HepG2 (cell line): Measurements from ENCODE around the gene USF1. TPM values are rescaled to one million over a fixed set of nuclear protein-coding genes. Genes with fewer than 3 reads are reported as not detected.

ENCODE experiments used
- CBX5 ChIP-seq: sonication (generic); formaldehyde crosslinking; IDR thresholded peaks from 2 replicates; pipeline ENCODE4 v1.4.0; 2020; ENCODE audit warnings: missing genetic modification reagents, borderline replicate concordance
- GRHL1 ChIP-seq: sonication (generic); formaldehyde crosslinking; conservative IDR thresholded peaks from 2 replicates; pipeline ENCODE4 v1.8.0; 2022; ENCODE audit warnings: missing genetic modification reagents
- HHEX ChIP-seq: IDR thresholded peaks from 2 replicates; pipeline ENCODE4 v1.6.1; 2016; ENCODE audit warnings: control low read depth
- KDM4B ChIP-seq: sonication (generic); formaldehyde crosslinking; IDR thresholded peaks from 2 replicates; pipeline ENCODE4 v1.4.0; 2020; ENCODE audit warnings: missing genetic modification reagents
- NFIB ChIP-seq: sonication (generic); formaldehyde crosslinking; IDR thresholded peaks from 2 replicates; pipeline ENCODE4 v1.9.0; 2021; ENCODE audit warnings: missing genetic modification reagents, mild to moderate bottlenecking, borderline replicate concordance
- REL ChIP-seq: sonication (generic); formaldehyde crosslinking; conservative IDR thresholded peaks from 2 replicates; pipeline ENCODE4 v1.8.0; 2022; ENCODE audit warnings: mild to moderate bottlenecking, missing genetic modification reagents, moderate library complexity
- RNF2 ChIP-seq: fragments of 450-650 bp; conservative IDR thresholded peaks from 2 replicates; pipeline ENCODE4 v1.6.1; 2016; ENCODE audit warnings: low read depth
- SMAD9 ChIP-seq: sonication (generic); formaldehyde crosslinking; IDR thresholded peaks from 2 replicates; pipeline ENCODE4 v1.5.1; 2020; ENCODE audit warnings: mild to moderate bottlenecking, missing genetic modification reagents
- SMARCE1 ChIP-seq: fragments of 450-650 bp; IDR thresholded peaks from 2 replicates; pipeline ENCODE4 v1.6.1; 2017; ENCODE audit warnings: borderline replicate concordance
- TCF7 ChIP-seq: sonication (generic); IDR thresholded peaks from 2 replicates; pipeline ENCODE4 v1.6.1; 2016; ENCODE audit warnings: antibody characterized with exemption, low read depth
- UBTF ChIP-seq: sonication (generic); formaldehyde crosslinking; IDR thresholded peaks from 2 replicates; pipeline ENCODE4 v1.4.0; 2020; ENCODE audit warnings: mild to moderate bottlenecking, missing genetic modification reagents
- ZNF142 ChIP-seq: sonication (generic); formaldehyde crosslinking; IDR thresholded peaks from 2 replicates; pipeline ENCODE4 v1.4.0; 2020; ENCODE audit warnings: missing genetic modification reagents
- ZNF17 ChIP-seq: sonication (generic); formaldehyde crosslinking; IDR thresholded peaks from 2 replicates; pipeline ENCODE4 v1.5.0; 2020; ENCODE audit warnings: mild to moderate bottlenecking, missing genetic modification reagents
- ZNF468 ChIP-seq: sonication (generic); formaldehyde crosslinking; IDR thresholded peaks from 2 replicates; pipeline ENCODE4 v1.8.0; 2022; ENCODE audit warnings: mild to moderate bottlenecking, moderate library complexity, missing genetic modification reagents
- ZNF556 ChIP-seq: sonication (generic); formaldehyde crosslinking; IDR thresholded peaks from 2 replicates; pipeline ENCODE4 v1.4.0; 2020; ENCODE audit warnings: mild to moderate bottlenecking, missing genetic modification reagents, borderline replicate concordance
- ZNF557 ChIP-seq: sonication (generic); formaldehyde crosslinking; IDR thresholded peaks from 2 replicates; pipeline ENCODE4 v1.4.0; 2020; ENCODE audit warnings: missing genetic modification reagents
- ZNF766 ChIP-seq: sonication (generic); formaldehyde crosslinking; IDR thresholded peaks from 2 replicates; pipeline ENCODE4 v1.5.0; 2020; ENCODE audit warnings: missing genetic modification reagents, borderline replicate concordance
- ZSCAN29 ChIP-seq: sonication (generic); formaldehyde crosslinking; conservative IDR thresholded peaks from 2 replicates; pipeline ENCODE4 v1.4.0; 2020; ENCODE audit warnings: mild to moderate bottlenecking, missing genetic modification reagents
- polyA plus RNA-seq, 8 experiments: library from polyadenylated mRNA; depleted of rRNA in 3 of 8; stranded (reverse) in 7 of 8; unstranded in 1 of 8; fragments of >200 nt; fragmentation: Illumina TruSeq in 4 of 8; extraction: Trizol in 4 of 8; gene quantifications; 2 replicates each; pipeline versions ENCODE4 v1.2.1 to v1.2.3, GENCODE V29; 2011 to 2016; ENCODE audit warnings: low read depth in 4 of 8, missing spikeins in 1 of 8, mixed read lengths in 1 of 8; ENCODE audit not compliant: insufficient read depth in 1 of 8
- total RNA-seq, 5 experiments: library from RNA; depleted of rRNA; stranded (reverse); fragments of >200 nt; fragmentation: Illumina TruSeq; extraction: Trizol; gene quantifications; 2 replicates each; pipeline ENCODE4 v1.2.3, GENCODE V29; 2016; ENCODE audit warnings: low read depth in 1 of 5
- TF ChIP-seq, protein P1 (sequence below): sonication (generic); formaldehyde crosslinking; IDR thresholded peaks from 2 replicates; pipeline ENCODE4 v1.8.0; 2022; ENCODE audit warnings: missing genetic modification reagents, mild to moderate bottlenecking, inconsistent platforms, borderline replicate concordance

Gene USF1
- total and polyA plus RNA-seq, 2 of the 13 experiments (the other 11 are each of a cell fraction or from before 2014, with no cell fraction given), result 26.9 to 39.4 TPM

DNA sequence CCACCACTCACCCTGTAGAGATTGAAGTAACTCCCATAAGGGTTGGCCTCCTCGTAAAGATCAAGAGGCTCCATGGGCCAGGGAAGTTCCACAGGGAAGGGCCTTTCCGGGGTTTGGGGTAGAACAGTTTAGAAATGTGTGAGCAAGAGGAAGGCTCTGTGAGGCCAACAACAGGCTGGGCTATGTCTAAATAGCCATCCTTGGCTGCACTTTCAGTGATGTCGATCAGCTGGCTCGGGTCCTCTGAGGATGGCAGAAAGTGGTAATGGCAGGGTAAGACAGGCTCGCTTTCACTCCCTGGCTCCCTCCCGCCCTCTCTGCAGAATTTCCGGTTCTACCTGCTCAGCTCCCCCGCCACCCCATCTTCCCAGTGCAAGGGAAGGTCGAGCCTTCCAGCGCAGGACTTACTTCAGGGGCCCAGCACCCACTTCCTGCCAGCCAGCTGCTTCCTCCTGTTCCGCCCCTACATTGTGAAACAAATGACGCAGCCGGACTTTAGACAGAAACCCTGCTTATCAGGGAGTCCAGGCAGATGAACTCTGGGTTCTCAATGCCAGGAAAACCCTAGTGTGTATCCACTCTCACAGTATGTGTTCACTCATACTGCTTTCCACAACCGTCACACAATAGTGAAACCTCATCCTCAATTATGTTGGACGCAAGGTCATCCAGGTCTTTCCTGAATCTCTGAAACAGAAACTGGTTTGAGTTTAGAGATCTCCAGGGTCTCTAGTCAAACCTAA is 32.1 kb downstream of the USF1 start (continued):
- TF ChIP-seq CBX5 (CRISPR knock-in tag), result peak; percentile 89; the same call in 1 of the 2 replicates
- TF ChIP-seq SMARCE1, result no peak
- peak; percentile 97; the same call in 1 of the 2 replicates for TF ChIP-seq ZNF556
- TF ChIP-seq SMAD9 (CRISPR knock-in tag), result no peak
- no peak for TF ChIP-seq ZNF468
- no peak for TF ChIP-seq ZNF17
- no peak for TF ChIP-seq REL (CRISPR knock-in tag)
- no peak for TF ChIP-seq RNF2
- no peak for TF ChIP-seq ZNF142 (CRISPR knock-in tag)
- no peak for TF ChIP-seq TCF7
- TF ChIP-seq ZNF766 (CRISPR knock-in tag), result no peak
- 0 out of 2 replicates have a peak, but pooled peaks have one; percentile 60 for TF ChIP-seq ZSCAN29 (CRISPR knock-in tag)
- TF ChIP-seq GRHL1 (CRISPR knock-in tag), result no peak
- TF ChIP-seq KDM4B (CRISPR knock-in tag), result peak; percentile 96; the same call in 1 of the 2 replicates
- TF ChIP-seq, protein P1, sequence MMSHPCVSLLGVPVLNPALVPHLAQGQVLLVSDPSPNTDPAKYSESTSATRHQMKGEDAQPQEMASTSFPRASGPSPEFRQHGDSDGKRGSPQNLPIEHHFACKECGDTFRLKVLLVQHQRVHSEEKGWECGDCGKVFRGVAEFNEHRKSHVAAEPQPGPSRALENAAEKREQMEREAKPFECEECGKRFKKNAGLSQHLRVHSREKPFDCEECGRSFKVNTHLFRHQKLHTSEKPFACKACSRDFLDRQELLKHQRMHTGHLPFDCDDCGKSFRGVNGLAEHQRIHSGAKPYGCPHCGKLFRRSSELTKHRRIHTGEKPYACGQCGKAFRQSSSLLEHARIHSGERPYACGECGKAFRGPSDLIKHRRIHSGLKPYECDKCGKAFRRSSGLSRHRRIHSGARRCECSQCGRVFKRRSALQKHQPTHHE (CRISPR knock-in tag), result no peak
- TF ChIP-seq UBTF (CRISPR knock-in tag), result peak; percentile 79
- TF ChIP-seq NFIB (CRISPR knock-in tag), result no peak
- TF ChIP-seq ZNF557 (CRISPR knock-in tag), result peak; percentile 60; the same call in 1 of the 2 replicates
- TF ChIP-seq HHEX (CRISPR knock-in tag), result no peak
